Tibial nerve (tissue), 3 donors: Measurements from ENCODE around the gene CCDC74B.
"Not testable (repeated sequence)": the region's sequence is repeated elsewhere in the genome, so short reads cannot be mapped to it uniquely, and the experiment has no call there.

Experiments
- POLR2A ChIP-seq, 2 donors: fragments of 450-650 bp; IDR thresholded peaks; one replicate each; pipeline ENCODE4 v1.6.1; 2017; ENCODE audit warnings: antibody characterized with exemption in 2 of 2, mild to moderate bottlenecking in 2 of 2, moderate library complexity in 2 of 2
- TF ChIP-seq, protein P1 (sequence below), 5 experiments: fragments of 200-600 bp in 3 of 5; fragments of 450-650 bp in 2 of 5; sonication (generic) in 3 of 5; IDR thresholded peaks; one replicate each; pipeline ENCODE4 v1.5.1; 2016 to 2019; ENCODE audit warnings: antibody characterized with exemption in 5 of 5, mild to moderate bottlenecking in 3 of 5, moderate library complexity in 2 of 5

- TF ChIP-seq, protein P1, sequence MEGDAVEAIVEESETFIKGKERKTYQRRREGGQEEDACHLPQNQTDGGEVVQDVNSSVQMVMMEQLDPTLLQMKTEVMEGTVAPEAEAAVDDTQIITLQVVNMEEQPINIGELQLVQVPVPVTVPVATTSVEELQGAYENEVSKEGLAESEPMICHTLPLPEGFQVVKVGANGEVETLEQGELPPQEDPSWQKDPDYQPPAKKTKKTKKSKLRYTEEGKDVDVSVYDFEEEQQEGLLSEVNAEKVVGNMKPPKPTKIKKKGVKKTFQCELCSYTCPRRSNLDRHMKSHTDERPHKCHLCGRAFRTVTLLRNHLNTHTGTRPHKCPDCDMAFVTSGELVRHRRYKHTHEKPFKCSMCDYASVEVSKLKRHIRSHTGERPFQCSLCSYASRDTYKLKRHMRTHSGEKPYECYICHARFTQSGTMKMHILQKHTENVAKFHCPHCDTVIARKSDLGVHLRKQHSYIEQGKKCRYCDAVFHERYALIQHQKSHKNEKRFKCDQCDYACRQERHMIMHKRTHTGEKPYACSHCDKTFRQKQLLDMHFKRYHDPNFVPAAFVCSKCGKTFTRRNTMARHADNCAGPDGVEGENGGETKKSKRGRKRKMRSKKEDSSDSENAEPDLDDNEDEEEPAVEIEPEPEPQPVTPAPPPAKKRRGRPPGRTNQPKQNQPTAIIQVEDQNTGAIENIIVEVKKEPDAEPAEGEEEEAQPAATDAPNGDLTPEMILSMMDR (IDR thresholded peaks at IDR 0.05), result not testable (repeated sequence)
- not testable (repeated sequence) for TF ChIP-seq POLR2A (IDR thresholded peaks at IDR 0.05)
These were observed 48.9 kb upstream of the CCDC74B start for GRCh38 chr2:130193824-130194223.
